GM21360 (cell line): ENCODE data around the gene MLC1.

Experiments
- ATAC-seq: cut with Tn5 transposase; IDR thresholded peaks from one replicate; pipeline ENCODE4 v1.9.1; 2021; ENCODE audit warnings: mild to moderate bottlenecking, moderate library complexity; ENCODE audit not compliant: unreplicated experiment

MLC1 gene

DNA sequence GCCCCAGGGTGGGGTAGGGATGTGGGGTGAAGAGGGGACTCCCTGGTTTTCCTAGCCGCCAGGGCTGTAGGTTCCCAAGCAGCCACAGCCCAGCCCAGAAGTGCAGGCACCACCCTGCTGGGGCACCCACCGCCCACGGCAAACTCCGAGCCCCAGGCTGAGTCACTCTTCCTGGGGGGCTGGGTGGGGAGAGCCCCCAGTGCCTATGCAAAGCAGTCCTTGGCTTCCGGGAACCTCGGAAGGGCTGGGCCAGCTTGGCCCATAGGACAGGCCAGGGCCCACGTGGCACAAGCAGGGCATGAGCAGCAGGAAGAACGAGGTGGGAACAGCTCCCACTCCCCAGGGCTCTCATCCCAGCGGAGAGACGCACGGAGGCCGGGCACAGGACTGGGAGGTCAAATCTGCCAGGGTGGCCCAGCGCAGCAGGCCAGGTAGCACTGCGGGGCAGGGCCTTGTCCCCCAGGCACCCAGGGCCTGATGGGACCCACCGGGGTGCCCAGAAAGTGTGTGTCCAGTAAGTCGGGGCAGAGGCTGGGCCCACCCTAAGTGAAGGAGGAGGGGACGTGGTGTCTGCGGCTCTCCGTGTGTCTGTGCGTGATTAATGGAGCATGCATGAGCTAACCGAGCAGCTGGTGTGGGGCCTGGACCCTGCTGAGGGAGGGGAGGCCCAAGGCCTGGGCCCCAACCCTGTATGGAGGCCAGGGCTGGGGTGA, 68.1 kb downstream of the MLC1 start:
- no peak for ATAC-seq

DNA sequence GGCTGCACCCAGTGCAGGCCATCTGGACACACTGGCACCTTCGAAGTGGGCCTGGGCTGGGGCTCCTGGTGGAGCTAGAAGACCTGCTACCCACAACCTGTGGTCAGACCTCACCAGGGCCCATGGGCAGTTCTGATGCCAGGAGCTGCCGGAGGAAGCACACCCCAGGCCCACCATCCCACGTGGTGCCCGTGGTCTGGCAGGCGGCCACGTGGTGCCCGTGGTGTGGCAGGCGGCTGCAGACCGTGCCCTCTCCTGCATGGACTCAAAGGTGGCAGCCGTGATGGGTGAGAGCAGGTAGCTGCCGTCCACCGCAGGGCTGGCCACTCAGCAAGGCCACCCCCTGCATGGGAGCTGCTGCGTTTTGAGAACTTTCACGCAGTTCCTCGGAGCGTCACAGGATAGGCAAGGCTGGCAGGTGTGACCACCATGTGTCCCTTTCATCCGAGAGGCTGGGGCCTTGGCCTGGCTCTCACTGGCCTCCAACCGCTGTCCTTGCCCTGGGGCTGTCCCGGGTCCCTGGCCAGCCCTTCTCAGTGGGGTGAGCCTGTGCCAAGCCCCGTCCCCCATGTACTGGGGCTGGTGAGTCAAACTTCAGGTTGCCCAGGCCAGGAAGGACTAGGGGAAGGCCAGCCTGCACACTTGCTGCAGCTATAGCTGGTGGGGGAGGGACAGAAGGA, 68.8 kb downstream of the MLC1 start:
- no peak for ATAC-seq

DNA sequence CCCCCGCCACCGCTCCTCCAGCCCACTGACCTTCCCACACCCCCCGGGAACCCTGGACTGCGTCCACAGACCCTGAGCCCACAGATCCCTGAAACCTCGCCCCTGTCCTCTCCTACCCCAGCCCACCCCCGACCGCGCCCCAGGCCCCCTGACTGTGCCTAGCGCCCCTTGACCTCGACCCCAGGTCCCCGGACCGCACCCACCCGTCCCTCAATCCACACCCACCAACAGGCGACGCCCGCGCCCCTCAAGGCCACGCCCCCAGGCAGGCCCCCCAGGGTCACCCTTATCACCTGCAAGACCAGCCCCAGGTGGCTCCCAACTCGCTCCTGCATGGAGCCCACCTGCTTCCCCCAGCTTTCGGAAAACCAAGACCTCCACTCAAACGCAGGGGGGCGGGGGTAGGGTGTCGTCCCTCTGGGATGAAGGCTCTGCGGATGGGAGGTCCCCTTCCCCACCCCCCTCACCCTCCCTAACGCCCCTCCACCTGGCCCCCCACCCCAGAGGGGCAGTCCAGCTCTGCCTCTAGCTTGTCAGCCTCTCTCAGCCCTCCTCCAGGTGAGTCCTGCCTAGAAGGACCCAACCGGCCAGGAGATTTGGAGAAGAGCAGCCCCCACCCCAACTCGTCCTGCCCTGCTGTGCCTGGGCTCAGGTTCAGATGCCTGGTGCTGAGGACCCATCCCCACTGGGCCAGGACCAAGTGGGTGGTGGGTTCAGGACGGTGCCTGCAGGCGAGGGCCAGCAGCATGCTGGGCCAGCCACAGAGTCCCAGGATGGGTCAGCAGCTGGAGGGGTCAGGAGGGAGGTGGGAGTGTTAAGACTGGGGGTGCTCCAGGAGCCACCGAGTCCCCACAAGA, 69.5 kb downstream of the MLC1 start:
- ATAC-seq = no peak

DNA sequence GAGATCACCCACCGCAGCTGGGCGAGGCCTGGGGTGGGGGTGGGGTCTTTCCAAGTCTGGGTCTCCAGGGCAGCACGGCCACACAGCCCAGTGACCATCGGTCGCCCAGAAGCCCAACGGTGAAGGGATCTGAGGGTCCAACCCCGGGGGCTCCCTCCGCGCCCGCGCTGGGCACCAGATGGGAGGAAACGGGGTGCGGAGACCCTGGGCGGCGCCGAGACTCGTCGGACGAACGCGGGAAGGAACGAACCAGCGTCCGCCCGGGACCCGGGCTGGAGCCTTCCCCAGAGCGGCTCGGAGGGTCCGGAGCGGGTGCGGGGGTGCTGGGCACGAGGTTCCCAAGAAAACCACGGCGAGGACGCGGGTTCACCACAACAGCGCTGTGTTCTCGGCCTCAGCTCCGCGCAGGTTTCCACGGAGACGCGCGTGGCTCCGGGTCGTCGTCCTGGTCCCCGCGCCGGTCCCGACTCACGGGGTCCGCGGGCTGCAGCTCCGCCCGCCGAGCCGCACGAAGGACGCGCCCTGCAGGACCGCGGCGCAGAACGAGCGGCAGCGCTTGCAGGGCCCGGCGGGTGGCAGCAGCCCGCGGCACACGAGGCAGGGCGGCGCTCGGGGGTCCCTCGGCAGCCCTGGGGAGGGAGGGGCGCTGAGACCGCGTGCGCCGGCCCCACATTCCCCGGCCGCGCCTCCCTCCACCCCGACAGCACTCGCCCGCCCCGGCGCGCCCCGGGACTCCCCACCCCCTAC, 70.4 kb downstream of the MLC1 start:
- ATAC-seq = no peak

DNA sequence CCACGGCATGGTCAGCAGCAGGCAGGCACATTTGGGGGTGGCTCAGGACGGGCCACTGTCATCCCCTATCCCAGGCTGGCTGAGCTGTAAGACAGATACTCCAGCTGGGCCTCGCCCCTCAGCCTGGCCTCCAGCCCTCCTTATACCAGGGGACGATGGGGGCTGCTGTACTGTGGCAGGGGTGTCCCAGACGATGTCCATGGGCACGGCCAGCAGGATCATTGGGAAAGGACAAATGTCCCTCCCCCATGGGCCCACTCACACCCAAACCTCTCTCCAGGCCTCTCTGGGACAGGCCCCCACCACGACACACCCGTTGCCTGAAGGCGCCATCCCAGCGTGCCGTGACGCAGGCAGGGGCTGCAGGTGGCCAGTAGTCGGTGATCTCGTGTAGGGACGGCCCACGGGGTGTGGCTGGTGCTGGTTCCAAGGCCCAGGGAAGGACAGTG, 71.1 kb downstream of the MLC1 start:
- ATAC-seq = no peak

DNA sequence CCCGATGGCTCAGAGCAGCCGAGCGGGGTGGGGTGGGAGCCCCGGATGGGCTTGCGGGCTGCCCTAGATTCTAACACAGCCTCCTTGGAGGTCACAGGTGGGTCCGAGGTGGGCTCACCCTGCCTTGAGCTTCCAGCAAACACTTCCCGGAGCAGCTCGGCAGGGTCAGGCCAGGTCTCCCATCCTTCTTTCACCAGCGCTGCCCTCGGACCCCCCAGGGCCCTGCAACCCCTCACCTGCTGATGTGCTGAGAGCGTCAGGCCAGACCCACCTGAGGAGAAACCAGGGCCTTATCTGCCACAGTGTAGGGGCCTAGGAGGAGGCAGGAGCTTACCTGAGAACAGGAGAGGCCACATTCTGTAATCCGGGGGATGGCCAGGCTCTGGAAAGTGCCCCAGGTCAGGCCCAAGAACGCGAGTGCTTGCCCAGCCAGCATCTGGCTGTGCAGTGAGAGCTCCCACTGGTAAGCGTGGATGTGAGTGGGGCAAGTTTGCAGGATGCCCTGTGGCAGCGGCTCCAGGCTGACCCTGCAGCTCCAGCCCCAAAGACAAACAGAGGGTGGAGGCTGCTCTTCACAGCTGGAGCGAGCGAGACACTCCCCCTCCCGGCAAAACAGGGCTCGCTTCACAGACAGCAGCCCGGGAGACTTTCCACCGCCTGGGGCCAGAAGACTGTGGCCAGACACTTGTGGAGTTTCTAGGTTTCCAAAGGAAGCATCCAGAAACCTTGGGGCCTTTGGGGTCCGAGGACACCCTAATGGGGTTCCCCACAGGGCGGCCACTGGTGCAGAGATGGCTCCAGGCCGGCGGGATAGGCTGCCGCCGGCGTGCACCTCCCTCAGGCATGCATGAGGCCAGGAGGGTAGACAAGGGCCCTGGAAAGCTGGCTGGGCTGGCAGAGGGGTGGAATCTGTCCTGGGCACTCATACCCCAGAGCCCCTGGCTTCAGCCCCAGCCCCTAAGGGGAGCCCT, 72.7 kb downstream of the MLC1 start, which contains the start of gene IL17REL:
Gene IL17REL, minus strand, starts transcription at position 555 of the 971 bp plus-strand sequence. Its CDS starts 119 bp downstream, at position 436.
- ATAC-seq = no peak

DNA sequence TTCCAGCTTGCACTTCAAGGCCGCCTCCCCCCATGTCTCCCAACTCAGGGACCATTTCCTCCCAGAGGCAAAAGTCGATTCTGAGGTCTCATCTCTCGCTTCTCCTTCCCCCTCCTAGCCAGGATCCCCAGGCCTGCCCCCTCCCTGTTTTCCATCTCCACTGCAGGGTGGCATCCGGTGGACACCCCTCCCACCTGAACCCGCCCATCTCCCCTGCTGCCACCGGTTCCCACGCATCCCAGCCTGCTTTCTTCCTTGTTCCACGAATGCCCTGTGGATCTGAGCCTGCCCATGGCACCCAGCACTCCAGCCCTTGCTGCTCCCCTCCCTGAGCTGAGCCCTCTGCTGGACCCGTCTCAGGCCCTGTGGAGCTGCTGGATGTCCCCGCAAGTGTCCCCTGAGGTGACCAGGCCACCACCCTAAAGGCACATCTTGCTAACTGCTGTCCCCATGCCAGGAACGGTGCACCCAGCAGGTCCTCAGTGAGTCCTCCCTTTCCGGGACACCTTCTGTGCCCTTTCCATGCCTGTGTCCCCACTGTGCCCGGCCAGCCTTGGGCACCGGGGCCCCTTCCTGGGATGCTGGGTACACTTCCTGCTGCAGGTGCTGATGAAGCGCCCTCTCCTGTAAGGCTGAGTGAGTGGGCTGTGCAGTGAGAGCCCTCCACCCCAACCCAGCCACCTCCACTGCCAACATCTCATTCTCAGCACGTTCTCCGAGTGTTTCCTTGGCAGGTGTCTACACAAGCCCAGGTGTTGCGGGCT, 73.6 kb downstream of the MLC1 start:
- ATAC-seq = no peak

DNA sequence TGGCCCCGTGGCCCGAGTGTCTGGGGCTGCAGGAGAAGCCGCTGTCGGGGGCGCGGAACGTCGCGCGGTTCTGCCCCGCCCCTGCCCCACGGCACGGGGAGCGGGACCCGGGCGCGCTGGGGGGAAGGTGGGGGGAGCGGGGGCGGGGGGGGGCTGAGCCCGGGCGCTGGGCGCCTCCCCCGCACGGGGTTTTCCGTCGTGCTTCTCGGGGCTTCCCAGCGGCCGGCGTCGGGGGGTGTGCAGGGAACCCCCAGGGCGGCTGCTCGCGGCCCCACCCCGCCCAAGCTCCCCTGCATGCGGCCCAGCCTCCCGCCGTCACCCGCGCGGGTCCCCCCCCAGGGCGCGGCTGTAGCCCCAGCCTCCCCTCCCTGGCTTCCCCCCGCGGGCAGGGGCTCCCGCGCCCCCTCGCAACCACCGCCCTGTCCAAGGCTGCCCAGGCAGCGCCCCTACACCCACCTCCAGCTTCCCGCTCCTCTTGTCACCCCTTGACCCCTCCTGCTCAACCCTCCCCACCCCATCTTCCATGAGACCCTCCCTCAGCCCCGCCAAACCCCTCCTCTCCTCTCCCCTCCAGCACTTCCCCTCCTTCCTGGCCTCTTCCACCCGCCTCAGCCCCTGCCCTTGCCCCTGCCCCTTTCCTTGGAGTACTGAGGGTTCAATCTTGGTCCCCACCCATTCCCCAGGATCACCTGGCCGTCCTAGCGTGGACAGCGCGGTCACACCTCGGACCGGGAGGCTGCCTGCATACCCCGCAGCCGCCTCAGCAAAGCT, 74.4 kb downstream of the MLC1 start:
- no peak for ATAC-seq

DNA sequence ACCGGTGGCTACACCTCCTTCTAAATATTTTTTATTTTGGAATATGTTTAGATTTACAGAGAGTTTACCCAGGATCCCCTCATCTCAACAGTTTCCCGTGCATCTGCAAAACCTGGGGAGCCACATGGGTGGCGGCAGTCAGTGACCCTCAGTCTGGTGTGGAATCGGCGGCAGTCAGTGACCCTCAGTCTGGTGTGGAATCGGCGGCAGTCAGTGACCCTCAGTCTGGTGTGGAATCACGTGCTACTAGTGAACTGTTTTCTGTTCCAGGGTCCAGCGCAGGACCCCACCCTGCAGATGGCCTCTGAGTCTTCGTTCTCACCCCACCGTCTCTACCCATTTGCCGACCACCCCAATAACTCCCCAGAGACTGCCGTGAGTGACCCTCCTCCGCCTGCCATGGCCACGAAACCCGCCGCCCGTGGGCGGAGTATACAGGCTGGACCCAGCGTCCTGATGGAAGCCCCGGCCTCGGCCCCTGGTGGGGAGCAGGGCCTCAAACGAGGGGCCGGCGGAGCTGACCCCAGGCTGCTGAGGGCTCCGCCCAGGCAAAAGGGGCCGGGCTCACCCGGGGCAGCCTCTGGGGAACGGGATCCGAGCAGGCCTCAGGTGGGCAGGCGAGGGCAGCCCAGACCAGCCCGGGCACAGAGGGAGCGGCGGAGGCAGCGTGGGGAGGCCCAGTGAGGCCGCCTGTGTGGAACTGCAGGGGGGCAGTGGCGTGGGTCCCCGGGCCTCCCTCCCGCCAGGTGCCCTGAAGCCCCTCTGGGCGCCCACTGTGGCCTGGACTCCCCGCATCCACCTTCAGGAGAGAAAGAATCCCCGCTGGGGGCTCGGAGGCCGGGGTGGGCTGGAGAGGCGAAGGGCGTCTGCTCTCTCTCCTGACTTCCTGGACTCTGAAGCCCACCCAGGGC, 75.2 kb downstream of the MLC1 start:
- no peak for ATAC-seq
